ENCODE results near the gene GRIN2A. TPM values are rescaled to one million over a fixed set of nuclear protein-coding genes. Genes with fewer than 3 reads are reported as not detected.

GRIN2A gene
- total RNA-seq, 1 donor from 2014 or later: 4.1 TPM

DNA sequence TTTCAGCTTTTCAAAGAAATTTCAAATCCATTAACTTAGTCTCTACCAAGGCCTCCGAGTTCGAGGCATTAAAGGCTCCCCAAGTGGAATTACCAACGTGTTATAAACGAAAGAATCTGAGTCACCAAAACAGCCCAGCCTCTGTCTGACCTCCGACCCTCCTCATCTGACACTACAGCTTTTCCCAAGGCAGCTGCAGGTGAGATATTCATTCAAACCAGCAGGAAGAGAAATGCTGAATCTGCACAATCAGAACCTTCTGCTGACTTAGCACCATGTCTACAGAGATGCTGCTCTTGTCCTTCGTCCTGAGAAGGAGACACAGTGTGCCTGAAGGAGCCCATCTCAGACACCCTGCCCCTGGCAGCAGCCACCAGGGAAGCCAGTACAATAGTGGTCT, 30.5 kb downstream of the GRIN2A start:
- ATAC-seq (ENCODE audit: poor library complexity) (no peak), DNase-seq (no peak)
- intact Hi-C loops (cut with DNase I): no loop called here

DNA sequence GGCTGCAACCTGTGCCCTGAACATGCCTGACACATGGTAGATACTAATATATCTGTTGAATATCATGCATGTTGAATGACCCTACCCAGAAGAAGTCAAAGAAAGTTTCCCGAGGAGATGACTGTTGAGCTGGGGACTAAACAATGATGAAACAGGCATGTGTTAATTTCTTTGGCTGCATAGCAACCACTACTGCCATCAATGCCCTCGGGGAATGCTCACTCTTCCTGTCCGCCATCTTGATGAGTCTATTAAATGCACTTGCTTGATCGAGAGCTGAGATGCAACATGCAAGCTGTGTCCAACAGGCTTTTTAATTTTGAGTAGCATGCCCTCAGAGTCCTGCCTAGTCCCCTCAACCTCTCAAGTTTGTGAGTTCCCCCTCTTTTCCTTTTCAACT, 31.3 kb downstream of the GRIN2A start:
- no peak for DNase-seq
- no peak for ATAC-seq (ENCODE audit: poor library complexity)
- intact Hi-C loops (cut with DNase I): no loop called here

DNA sequence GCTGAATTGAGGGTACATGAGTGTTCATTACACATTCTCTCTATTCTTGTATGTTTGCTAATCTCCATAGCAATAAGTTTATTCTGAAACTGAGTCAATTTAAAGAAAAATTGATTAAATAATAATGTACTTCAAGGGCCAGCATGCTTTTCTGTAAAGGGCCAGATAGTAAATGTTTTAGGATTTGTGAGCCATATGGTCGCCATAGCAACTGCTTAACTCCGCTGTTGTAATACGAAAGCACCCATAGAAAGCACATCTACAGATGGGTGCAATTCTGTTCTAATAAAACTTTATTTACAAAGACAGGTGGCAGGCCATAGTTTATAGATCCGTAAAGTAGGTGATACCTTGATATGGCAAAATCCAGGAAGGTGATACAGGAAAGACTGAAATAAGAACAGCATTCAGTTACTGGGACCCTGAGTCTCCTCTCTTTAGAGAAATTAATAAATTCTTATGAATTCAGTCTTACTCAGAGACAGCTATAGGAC, 36.6 kb downstream of the GRIN2A start:
- ATAC-seq (ENCODE audit: poor library complexity) (no peak), DNase-seq (no peak)
- intact Hi-C loops (cut with DNase I): no loop called here

DNA sequence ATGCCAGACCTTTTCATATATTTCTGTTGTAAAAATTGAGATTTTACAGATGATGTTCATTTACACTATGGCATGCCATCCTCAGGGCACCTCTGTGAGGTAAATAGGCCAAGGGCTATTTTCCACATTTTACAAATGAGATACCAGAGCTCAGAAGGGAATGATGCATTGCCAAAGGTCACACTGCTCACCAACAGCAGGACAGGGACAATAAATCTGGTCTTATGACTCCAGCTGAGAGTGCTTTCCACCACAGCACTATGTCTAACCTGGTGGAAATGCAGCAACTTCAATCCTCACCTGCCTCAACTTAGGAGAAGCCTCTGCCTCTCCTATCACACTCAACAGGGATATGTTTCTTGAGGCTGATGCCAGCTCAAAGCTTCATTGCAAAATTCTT, 40.6 kb downstream of the GRIN2A start:
- ATAC-seq (ENCODE audit: poor library complexity) (no peak), DNase-seq (no peak)
- intact Hi-C loops (cut with DNase I): no loop called here

DNA sequence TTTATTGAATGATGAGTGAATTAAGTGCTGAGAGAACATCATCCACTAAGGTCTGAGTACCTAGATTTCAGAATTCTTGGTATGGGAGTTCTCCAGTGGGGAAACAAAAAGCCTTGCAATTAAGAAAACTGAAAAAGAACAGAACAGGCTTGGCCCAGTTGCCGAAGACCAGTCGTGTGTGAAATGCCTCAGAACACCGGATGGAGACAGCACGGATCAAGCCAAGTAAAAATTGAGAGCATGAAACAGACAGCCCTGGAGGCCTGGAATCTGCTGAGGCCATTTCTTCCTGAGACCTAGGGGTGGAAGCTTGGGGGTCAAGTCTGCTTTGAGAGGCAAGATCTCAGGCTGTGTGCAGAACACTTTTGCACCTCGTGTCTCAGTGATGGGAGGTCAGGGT, 43.3 kb downstream of the GRIN2A start:
- intact Hi-C loops (cut with DNase I): no loop called here
- ATAC-seq (ENCODE audit: poor library complexity) (no peak), DNase-seq (no peak)

DNA sequence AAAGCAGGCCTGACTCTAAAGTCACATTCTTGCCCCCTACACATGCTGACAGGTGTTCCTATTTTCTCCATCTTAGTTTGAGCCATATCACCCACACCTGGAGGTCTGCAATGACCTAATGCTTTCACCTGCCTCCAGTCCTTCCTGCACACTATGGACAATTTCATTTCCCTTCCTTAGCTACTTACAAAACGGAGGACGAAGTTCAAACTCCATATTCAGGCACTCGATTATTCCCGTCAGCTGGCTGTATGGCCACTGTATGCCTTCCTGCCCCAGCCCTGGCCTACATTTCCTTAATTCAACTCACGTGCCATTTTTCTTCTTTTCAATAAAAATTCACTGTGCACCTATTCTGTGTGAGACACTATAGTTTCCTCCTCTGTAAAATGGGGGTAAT, 44.9 kb downstream of the GRIN2A start:
- no peak for DNase-seq
- ATAC-seq (ENCODE audit: poor library complexity): no peak
- intact Hi-C loops (cut with DNase I): no loop called here

DNA sequence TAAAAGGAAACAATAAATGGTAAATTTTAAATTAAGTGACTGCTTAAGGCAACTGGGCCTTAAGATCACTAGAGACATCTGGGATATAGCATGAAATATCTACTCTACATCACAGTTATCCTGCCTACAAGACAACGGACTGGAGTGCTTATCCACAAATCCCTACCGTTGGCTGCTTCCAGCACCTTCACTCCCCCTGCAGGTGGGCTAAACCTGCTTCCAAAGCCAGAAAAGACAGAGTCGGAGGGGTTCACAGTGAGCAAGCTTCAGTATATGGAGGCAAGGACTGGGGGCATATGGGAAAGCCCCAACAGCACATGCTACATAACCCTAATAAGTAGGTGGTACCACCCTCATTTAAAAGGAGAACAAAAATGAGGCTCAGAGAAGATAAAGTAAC, 45.3 kb downstream of the GRIN2A start:
- DNase-seq (no peak), ATAC-seq (ENCODE audit: poor library complexity) (no peak)
- intact Hi-C loops (cut with DNase I): no loop called here

DNA sequence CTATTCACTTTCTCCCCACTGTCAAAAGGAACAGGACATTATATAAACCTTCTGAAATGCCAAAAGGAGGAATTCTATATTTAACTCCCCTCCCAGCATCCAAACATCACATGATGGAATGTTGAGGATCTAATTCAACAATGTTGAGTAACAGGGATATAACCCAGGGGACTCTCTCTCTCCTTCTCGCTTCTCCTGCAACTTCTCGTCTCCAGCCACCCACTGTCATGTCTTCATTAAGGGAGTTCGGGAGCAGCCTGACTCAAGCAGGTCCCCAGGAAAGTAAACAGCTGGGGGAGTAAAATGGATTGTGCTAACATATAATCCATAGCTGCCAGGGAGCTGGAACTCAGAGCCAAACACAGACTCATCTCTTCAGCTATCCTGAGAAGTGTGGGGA, 51.7 kb downstream of the GRIN2A start:
- intact Hi-C loops (cut with DNase I): no loop called here
- peak; percentile 31 for ATAC-seq (ENCODE audit: poor library complexity)

DNA sequence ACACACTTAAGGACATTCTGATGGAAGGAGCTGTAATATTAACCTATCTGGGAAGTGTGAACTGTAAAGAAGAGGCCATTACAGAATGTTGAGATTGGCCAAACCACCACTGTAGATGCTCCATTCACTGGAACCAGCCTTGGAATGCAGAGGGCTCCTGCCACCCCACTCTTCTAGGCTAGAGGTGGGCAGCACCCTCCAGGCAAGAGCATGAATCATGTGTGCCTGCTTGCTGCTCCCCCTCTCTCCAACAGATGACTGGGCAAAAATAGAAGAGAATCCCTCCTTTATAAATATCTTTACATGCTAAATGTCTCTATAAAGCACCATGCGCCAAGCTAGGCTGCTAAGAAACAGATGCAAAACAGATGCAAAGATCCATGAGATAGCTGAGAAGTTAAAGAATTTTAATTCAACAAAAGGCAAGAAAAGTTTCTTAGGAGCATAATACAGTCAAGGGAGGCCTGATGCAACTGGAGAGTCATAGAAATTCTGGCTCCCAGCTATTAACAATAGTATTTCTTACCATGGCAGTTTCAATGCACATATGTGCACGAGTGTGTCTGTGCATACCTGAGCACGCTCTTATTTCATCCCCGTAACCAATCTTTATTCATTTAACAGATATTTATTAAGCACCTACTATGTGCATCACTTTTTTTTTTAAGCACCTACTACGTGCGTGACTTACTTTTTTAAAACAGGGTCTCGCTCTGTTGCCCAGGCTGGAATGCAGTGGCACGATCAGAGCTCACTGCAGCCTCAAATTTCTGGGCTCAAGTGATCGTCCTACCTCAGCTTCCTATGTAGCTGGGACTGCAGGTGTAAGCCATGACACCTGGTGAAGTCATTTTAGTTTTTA, 53.6 kb downstream of the GRIN2A start:
- no peak for DNase-seq
- ATAC-seq (ENCODE audit: poor library complexity): no peak
- intact Hi-C loops (cut with DNase I): no loop called here

More for the DNA sequence above, 51.7 kb downstream of the GRIN2A start:
- no peak for DNase-seq

DNA sequence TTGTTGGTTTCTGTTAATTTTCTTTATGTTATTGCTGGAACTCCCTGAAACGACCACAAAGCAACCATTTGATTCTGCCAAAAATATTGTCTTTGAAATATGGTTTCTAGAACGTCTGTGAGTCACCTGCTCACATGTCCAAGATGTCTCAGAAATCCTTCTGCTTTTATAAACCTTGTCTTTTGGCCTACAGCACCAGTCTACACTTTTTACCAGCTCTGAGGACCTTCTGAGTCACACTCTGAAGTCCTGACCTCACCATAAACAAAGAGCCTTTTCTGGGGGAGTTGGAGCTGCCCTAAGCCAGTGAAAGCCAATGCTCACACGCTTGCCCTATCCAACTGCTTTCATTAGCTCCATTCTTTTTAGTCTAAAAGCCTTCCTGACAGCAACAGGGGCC, 55.5 kb downstream of the GRIN2A start:
- intact Hi-C loops (cut with DNase I): no loop called here
- ATAC-seq (ENCODE audit: poor library complexity): no peak
- DNase-seq: no peak

DNA sequence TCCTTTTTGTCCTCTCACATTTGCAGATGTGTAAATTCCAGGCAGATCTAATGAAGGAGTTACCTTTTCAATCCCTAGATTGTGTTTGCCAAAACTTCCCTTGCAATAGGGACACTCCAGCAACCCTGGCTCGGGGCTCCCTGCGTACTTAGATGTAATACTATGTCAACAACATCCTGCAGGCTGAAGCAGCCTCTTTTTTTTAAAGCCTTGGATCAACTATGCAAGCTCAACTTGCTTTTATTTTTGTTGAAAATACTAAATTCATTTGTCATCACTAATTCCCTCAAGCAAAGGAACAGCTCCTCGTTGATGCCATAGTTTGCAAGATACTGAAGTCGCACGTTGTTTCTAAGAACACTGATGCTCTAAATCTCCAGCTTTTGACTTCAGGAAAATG, 59.1 kb downstream of the GRIN2A start:
- DNase-seq: no peak

DNA sequence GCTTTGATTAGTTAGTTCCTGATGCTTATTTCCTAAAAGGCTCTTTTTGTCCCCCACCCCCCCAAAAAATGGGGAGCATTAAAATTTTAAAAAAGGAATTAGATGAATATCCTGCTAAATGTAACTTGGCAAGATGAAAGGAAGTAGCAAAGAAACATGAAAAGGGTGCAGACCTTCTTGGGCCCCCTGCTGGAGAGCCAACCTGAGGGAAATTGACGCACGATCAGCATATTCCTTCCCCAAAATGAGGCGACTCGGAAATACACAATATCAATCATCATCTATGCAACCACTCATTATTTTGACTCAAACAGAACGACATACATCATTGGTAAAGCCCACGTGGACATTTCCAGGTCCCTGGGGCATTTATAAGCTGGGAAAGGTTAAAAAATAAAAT, 59.7 kb downstream of the GRIN2A start:
- DNase-seq: no peak
- ATAC-seq (ENCODE audit: poor library complexity): no peak
- intact Hi-C loops (cut with DNase I): no loop called here

More for the DNA sequence above, 59.1 kb downstream of the GRIN2A start:
- no peak for ATAC-seq (ENCODE audit: poor library complexity)
- intact Hi-C loops (cut with DNase I): no loop called here

DNA sequence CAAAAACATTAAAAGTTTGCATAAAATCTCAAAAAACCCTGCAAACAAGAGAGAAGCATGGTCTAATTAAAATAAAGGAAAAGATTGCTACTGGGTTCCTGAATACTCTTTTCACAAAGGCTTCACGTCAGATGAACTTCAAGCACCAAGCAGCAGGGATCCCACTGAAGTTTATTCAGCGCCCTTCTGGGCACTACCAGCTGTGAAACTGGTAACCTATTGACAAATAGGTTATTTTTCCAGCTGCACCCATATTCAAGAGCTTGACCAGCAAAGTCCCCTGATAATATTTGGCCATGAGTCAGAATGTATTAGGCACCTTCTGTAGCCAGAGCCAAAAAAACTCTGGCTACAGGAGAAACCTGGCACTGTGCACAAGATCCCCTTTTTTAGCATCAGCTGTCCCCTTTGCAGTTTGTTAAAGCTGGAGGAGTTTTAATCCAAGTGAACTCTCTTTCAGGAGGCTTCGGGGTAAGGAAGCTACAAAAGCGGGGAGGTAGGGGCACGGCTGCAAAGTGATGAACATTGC, 60.3 kb downstream of the GRIN2A start:
- ATAC-seq (ENCODE audit: poor library complexity) (no peak), DNase-seq (no peak)
- intact Hi-C loops (cut with DNase I): no loop called here

DNA sequence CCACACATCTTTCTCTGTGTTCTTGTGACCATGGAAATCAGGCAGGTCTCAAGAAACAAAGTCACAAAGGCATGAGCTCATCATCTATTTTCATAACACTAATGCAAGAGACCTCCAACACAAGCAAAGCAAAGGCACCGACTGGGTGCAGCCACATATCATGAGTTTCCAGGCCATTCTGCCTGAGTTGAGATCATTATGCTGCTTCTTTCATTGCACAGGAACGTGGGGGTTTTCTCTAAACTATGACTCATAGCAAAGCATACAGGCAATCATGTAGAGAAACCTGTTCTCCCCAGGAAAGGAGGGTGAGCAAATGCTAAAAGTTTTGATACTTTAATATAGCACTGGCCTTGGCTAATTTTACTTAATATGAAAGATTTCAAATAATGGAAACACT, 60.7 kb downstream of the GRIN2A start:
- intact Hi-C loops (cut with DNase I): no loop called here
- DNase-seq (no peak), ATAC-seq (ENCODE audit: poor library complexity) (no peak)

DNA sequence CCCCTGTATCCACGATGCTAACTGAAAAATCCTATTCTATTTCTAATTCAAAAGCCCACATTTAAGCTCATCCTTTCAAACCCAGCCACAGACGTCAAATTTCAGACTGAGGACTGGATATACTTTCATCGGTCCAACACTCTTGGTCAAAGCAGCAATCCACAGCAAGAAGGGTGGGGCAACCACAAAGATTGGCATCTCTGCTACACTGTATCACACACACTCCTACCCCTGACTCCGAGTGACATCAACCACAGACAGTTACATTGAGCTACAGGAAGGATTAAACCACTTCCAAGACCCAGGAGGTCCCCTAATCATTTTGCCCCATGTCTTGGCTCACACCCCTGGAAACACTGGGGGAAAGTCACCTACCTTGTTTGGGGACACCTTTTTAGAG, 61.3 kb downstream of the GRIN2A start:
- ATAC-seq (ENCODE audit: poor library complexity) (no peak), DNase-seq (no peak)
- intact Hi-C loops (cut with DNase I): no loop called here

DNA sequence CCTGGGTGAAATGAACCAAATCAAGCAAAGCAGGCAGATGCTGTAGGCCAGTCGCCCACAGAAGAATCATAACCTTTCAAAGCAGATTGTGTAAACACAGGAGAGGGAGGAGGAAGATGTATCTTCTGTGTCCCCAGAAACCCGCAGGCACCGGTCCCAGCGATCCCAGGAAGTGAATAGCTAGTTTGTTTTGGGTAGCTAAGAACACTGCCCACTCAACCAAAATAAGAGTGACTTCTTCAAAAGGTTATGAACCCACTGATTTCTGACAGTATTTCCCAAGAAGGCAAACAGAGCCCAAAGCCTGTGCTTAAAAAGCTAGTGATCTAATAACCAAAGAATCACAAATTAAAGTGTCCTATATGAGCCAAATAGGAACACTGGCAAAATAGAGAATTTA, 67.8 kb downstream of the GRIN2A start:
- DNase-seq (no peak), ATAC-seq (ENCODE audit: poor library complexity) (no peak)
- intact Hi-C loops (cut with DNase I): no loop called here

DNA sequence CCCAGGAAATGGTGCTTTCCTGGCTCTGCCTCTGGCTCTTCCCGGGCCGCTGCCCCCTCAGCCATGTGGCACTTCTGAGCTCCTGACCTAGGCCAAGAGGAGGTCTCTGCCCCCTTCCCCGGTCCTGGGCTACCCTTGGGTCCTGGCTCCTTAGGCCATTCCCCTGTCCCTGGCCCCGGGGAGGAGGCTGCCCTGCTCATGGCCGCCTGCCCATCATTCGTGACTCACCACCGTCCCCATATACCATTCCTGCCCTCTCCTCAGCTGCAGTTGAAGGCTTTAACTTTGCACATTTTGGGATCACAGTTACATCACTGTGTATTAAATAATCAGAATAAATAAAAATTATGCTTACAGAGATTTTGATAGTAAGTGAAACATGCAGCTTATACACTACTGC, 69.0 kb downstream of the GRIN2A start:
- intact Hi-C loops (cut with DNase I): no loop called here
- ATAC-seq (ENCODE audit: poor library complexity) (no peak), DNase-seq (no peak)

DNA sequence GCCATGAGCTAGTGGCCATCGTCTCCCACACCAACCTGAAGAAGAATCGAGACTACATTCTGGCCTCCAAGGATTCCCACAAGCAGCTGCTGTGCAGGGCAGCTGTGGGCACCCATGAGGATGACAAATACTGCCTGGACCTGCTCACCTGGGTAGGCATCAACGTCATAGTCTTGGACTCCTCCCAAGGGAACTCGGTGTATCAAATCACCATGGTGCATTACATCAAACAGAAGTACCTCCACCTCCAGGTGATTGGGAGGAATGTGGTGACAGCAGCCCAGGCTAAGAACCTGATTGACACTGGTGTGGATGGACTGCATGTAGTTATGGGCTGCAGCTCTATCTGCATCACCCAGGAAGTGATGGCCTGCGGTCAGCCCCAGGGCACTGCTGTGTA, 70.2 kb downstream of the GRIN2A start:
- intact Hi-C loops (cut with DNase I): no loop called here
- ATAC-seq (ENCODE audit: poor library complexity) (no peak), DNase-seq (no peak)

DNA sequence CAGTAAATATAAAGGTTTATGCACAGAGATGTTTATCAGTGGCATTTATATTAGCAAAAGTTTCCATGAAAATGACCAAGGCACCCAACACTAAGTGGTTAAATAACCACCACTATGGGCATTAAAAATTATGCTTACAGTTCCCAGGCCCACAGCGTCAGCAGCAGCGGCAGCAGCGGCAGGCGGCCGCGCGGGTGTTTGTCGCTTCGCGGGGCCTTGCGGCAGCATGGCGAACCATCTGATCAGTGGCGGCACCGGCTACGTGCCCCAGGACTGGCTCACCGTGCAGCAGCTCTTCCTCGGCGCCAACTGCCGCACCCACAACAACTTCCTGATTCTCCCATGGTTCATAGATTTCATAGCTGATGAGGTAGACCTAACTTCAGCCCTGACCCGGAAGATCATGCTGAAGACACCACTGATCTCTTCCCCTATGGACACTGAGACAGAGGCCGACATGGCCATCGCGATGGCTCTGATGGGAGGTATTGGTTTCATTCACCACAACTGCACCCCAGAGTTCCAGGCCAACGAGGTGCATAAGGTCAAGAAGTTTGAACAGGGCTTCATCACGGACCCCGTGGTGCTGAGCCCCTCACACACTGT, 71.0 kb downstream of the GRIN2A start:
- intact Hi-C loops (cut with DNase I): no loop called here
- no peak for ATAC-seq (ENCODE audit: poor library complexity)
- DNase-seq: no peak

DNA sequence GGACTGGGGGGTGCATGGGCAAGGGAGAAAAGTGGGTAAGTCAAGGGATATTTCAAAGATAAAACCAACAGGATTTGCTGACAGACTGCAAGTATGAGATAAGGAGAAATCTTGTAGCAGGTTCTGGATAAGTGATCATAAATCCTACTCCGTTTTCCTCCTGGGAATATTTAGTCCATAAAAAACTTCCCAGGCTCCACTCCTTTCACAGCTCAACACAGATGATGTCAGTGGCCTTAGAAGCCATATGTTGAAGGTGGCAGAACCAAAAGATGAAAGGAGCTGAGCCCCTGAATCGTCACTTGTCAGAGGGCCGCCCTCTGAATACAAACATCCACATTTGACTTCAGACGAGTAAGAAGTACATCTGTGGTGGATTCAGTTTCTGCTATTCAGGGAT, 71.7 kb downstream of the GRIN2A start:
- ATAC-seq (ENCODE audit: poor library complexity) (no peak), DNase-seq (no peak)
- intact Hi-C loops (cut with DNase I): no loop called here

All from Right ventricle myocardium superior (tissue), 1 donor.